Measurements from ENCODE around the gene COL5A1. TPM values are rescaled to one million over a fixed set of nuclear protein-coding genes. Genes with fewer than 3 reads are reported as not detected.

COL5A1 gene
- total RNA-seq, 4 donors from 2014 or later: 1.6 to 2.8 (median 2.3) TPM

DNA sequence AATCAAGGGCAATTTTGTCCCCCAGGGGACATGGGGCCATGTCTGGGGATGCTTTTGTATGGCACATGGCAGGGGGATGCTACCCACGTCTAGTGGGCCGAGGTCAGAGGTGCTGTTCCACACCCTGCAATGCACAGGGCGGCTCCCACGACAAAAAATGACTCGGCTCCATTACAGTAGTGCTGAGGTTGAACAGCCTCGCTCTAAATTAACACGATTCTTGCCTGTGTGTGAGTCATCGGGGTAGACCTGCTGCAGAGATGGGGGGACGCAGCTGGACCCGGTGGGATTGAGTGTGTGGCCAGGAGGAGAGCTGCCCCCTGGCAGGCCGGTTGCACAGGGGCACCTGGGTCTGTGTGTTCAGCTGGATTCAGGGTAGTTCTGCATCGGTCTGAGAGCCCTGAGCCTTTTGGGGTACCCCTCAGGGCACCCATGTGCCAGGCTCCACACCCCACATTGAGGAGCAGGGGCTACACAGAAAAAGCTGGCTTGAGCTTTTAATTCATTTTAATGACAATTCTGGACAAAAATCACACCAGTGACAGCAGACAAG is 20.0 kb upstream of the COL5A1 start:
- H3K4me3 ChIP-seq: no peak overlapping the region
- intact Hi-C loops (cut with DNase I; ENCODE audit: low total_unique reads) (no loop called here), in situ Hi-C loops (cut with MboI; ENCODE audit: low sequenced_read_pairs in 4 of 4) (no loop called here)
- no peak overlapping the region for H3K27ac ChIP-seq
- no peaks in the 10 kb centered on the region for H3K4me1 ChIP-seq
- H3K9me3 ChIP-seq: no peaks in the 10 kb centered on the region
- DNase-seq (peak in 1 of 2 donors; percentile 8), ATAC-seq (no peak)
- peaks cover 3 to 16% (median 15%) of the 10 kb centered on the region in 3 donors for H3K27me3 ChIP-seq
- TF ChIP-seq POLR2A (IDR thresholded peaks at IDR 0.05): no peak
- TF ChIP-seq, protein P1, sequence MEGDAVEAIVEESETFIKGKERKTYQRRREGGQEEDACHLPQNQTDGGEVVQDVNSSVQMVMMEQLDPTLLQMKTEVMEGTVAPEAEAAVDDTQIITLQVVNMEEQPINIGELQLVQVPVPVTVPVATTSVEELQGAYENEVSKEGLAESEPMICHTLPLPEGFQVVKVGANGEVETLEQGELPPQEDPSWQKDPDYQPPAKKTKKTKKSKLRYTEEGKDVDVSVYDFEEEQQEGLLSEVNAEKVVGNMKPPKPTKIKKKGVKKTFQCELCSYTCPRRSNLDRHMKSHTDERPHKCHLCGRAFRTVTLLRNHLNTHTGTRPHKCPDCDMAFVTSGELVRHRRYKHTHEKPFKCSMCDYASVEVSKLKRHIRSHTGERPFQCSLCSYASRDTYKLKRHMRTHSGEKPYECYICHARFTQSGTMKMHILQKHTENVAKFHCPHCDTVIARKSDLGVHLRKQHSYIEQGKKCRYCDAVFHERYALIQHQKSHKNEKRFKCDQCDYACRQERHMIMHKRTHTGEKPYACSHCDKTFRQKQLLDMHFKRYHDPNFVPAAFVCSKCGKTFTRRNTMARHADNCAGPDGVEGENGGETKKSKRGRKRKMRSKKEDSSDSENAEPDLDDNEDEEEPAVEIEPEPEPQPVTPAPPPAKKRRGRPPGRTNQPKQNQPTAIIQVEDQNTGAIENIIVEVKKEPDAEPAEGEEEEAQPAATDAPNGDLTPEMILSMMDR (IDR thresholded peaks at IDR 0.05 in 4 of 5, conservative IDR thresholded peaks at IDR 0.05 in 1 of 5): no peak
- no peaks in the 10 kb centered on the region for H3K36me3 ChIP-seq

DNA sequence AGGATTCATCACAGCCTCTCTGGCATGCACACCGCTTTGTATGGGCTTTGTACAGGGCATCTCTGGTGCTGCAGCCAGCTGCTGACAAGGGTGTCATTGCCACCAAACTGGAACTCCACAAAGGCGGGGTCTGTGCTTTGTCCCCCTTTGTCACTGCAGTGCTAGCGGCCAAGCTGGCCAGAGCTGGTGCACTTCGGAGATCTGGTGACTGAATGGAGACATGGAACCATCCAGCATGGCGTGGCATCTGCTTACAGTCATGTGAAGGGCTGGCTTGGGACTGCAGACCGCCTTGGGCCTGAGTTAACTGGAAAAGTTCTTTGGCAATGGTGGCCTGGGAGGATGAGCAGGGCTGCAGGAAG is 18.7 kb upstream of the COL5A1 start:
- Histone ChIP-seq H3K36me3 (no peaks in the 10 kb centered on the region), H3K27me3 (peaks cover 3 to 16% (median 13%) of the 10 kb centered on the region in 3 donors), H3K4me3 (no peak overlapping the region), H3K9me3 (no peaks in the 10 kb centered on the region), H3K27ac (no peak overlapping the region), H3K4me1 (no peaks in the 10 kb centered on the region)
- DNase-seq (peak in 1 of 2 donors; percentile 2), ATAC-seq (no peak)
- intact Hi-C loops (cut with DNase I; ENCODE audit: low total_unique reads) (no loop called here), in situ Hi-C loops (cut with MboI; ENCODE audit: low sequenced_read_pairs in 4 of 4) (no loop called here)
- TF ChIP-seq, protein P1 (IDR thresholded peaks at IDR 0.05 in 4 of 5, conservative IDR thresholded peaks at IDR 0.05 in 1 of 5): no peak
- no peak for TF ChIP-seq POLR2A (IDR thresholded peaks at IDR 0.05)

DNA sequence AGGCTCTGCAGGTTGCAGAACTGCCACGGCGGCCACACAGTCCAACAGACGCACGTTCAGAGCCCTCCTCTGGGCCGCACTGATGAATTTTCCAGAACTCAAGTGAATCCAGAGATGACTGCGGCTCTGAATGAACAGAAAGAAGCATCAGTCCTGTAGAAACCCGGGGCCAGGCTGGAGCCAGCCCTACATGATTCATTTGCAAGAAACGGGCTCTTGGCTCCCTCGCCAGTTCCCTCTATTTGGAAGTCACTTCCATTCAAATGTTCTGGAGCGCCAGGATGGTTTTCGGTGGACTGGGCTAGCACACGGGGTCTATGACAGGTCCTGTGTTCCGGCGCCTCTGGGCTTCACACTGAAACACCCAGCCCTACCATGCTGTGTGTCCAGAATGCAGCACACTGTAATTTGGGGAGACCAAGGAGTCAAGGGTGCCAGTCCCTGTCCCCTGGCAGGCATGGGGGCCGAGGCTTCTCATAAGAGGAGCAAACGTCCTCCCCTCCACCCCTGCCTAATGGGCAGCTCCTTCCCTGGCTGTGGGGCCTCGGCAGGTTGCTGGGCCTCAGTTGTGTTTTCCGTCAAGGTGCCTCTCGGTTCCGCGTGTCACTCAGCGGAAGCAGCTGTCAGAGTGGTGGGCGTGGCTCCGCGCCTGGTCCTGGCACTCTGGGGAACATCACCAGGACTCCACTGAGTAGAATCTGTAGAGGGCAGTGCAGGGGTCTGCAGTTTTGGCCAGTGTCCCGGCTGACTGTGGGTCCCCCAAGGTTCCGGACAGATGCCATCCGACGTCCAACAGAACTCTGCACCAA is 18.1 kb upstream of the COL5A1 start:
- peaks cover 3 to 15% (median 7%) of the 10 kb centered on the region in 3 donors for H3K27me3 ChIP-seq
- intact Hi-C loops (cut with DNase I; ENCODE audit: low total_unique reads) (no loop called here), in situ Hi-C loops (cut with MboI; ENCODE audit: low sequenced_read_pairs in 4 of 4) (no loop called here)
- TF ChIP-seq POLR2A (IDR thresholded peaks at IDR 0.05): no peak
- TF ChIP-seq, protein P1 (IDR thresholded peaks at IDR 0.05 in 4 of 5, conservative IDR thresholded peaks at IDR 0.05 in 1 of 5): no peak
- no peaks in the 10 kb centered on the region for H3K36me3 ChIP-seq
- no peak for ATAC-seq
- H3K9me3 ChIP-seq: no peaks in the 10 kb centered on the region
- peak in 1 of 2 donors; percentile 2 for DNase-seq
- no peaks in the 10 kb centered on the region for H3K4me1 ChIP-seq
- H3K27ac ChIP-seq: no peak overlapping the region
- H3K4me3 ChIP-seq: no peak overlapping the region

DNA sequence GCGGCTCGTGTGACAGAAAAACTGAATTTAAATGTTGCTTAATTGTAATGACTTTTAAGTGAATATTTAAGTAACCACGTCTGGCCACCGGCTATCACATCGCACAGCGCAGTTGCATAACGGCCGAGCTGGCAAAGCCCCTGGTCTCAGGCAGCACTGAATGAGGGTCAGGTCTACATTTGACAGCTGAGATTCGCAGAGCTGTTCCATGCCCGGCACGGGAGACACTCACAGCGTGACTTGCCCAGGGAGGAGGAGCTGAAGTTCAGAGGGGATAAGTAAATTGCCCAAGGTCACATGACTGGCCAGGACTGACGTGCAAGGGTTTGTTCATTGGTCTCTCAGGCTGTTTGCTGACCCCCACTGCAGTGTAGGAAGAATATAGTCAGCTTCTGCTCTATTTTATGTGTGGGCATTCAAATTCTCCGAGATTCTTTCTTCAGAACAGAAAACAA is 17.4 kb upstream of the COL5A1 start:
- Histone ChIP-seq H3K4me3 (no peak overlapping the region), H3K4me1 (no peaks in the 10 kb centered on the region), H3K36me3 (no peaks in the 10 kb centered on the region), H3K9me3 (no peaks in the 10 kb centered on the region), H3K27me3 (peaks cover 0 to 8% (median 3%) of the 10 kb centered on the region in 3 donors), H3K27ac (no peak overlapping the region)
- ATAC-seq: no peak
- intact Hi-C loops (cut with DNase I; ENCODE audit: low total_unique reads) (no loop called here), in situ Hi-C loops (cut with MboI; ENCODE audit: low sequenced_read_pairs in 4 of 4) (no loop called here)
- DNase-seq: peak in 1 of 2 donors; percentile 3
- TF ChIP-seq, protein P1 (IDR thresholded peaks at IDR 0.05 in 4 of 5, conservative IDR thresholded peaks at IDR 0.05 in 1 of 5): no peak
